Measurements from ENCODE around the gene TRAF3.
A peak's percentile ranks its signal among the peaks of the same experiment; 100 is the strongest.
"Not testable (repeated sequence)": the region's sequence is repeated elsewhere in the genome, so short reads cannot be mapped to it uniquely, and the experiment has no call there.

The TRAF3 gene

DNA sequence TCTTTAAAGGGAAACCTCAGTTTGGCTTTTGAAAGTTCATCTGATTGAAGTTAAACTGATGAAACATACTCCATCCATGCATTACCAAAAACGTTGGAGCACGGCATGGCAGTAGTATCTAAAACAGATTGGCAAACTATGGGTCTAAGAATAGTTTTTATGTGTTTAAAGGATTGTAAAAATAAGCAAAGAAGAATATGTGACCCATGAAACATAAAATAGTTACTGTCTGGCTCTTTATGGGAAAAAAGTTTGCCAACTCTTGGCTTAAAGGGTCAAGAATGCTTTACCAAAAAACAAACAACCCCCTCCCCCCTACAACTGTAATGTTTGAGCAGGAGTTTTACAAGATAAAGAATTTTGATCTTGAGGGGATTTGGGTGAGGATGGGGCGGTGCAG lies 32.6 kb downstream of the TRAF3 start:
- no peak for DNase-seq

GRCh38 chr14:102810523-102810922 lies 33.3 kb downstream of the TRAF3 start:
- no peak for DNase-seq

- no peak for DNase-seq
Measured at GRCh38 chr14:102811254-102811963, 34.2 kb downstream of the TRAF3 start.

DNA sequence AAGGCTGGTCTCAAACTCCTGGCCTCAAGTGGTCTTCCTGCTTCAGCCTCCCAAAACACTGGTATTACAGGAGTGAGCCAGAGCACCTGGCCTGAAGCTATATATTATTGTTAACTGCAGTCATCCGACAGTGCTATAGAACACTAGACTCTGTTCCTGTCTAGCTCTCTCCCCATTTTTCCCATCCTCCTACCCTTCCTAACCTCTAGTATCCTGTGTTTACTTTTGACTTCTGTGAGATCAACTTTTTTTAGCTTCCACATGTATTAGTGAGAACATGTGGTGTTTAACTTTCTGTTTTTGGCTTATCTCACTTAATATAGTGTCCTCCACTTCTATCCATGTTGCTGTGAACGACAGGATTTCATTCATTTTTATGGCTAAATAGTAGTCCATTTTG lies 34.7 kb downstream of the TRAF3 start:
- no peak for DNase-seq

- no peak for DNase-seq
Measured at GRCh38 chr14:102813691-102814090, 36.4 kb downstream of the TRAF3 start.

DNA sequence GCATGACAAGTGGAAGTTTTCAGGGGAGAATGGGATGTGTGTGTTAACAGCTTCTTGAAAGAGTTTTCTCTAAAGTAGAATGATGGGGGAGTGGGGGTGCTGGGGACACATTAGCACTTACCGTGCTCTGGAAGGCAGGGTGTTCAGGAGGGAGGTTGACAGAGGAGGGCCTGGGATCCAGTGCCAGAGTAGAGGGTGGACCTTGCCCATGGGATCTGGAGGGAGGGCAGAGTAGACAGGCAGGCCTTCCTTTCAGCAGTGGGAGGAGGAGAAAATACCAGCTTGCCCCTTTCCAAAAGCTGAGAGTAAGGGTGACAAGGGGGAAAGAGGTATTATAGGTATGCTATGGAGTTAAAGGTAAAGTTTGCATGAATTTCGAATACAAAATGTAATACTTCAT lies 40.1 kb downstream of the TRAF3 start:
- DNase-seq = no peak

GRCh38 chr14:102817942-102818940 lies 41.0 kb downstream of the TRAF3 start:
- DNase-seq = no peak

- DNase-seq = peak; percentile 33
Measured at GRCh38 chr14:102819176-102819628, 42.0 kb downstream of the TRAF3 start.

- DNase-seq = no peak
Measured at GRCh38 chr14:102819747-102820330, 42.6 kb downstream of the TRAF3 start.

GRCh38 chr14:102821252-102821651 lies 44.0 kb downstream of the TRAF3 start:
- no peak for DNase-seq

- DNase-seq = no peak
Measured at GRCh38 chr14:102822311-102822863, 45.1 kb downstream of the TRAF3 start.

- not testable (repeated sequence) for DNase-seq
Measured at GRCh38 chr14:102822887-102823286, 45.6 kb downstream of the TRAF3 start.

GRCh38 chr14:102823546-102823945 lies 46.3 kb downstream of the TRAF3 start:
- no peak for DNase-seq

- DNase-seq = no peak
Measured at GRCh38 chr14:102824832-102825231, 47.6 kb downstream of the TRAF3 start.

- DNase-seq = no peak
Measured at GRCh38 chr14:102825307-102826095, 48.3 kb downstream of the TRAF3 start.

- no peak for DNase-seq
Measured at GRCh38 chr14:102826161-102826560, 48.9 kb downstream of the TRAF3 start.

GRCh38 chr14:102826751-102827675 lies 49.8 kb downstream of the TRAF3 start:
- DNase-seq = no peak

- DNase-seq = no peak
Measured at GRCh38 chr14:102827716-102828115, 50.5 kb downstream of the TRAF3 start.

DNA sequence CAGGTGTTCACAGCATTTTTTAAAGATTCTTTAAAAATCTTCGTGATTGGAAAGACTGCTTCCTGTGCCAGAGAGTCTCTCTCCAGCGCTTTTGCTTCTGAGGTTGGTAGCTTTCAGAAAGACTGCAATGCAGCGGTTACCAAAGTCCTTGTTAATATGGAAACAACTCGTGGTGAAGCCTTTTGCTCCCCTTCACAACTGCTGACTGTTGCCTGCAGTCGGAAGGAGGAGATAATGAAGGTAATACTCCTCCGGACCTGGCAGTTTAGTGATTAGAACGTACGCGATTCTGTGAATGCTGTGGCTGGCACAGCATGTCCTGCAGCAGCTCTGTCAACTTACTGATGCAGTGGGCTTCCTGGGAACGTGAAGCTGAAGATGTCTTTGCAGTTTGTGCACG lies 50.9 kb downstream of the TRAF3 start:
- DNase-seq = no peak

GRCh38 chr14:102829016-102829548 lies 51.8 kb downstream of the TRAF3 start:
- no peak for DNase-seq

All from activated gamma-delta T cell treated with Interleukin-2 at 50 U/mL for 16 hours (primary cell).